ENCODE measurements around the gene MOK.

Gene MOK

GRCh38 chr14:102282751-102283465, 22.1 kb downstream of the MOK start:
- no peak for DNase-seq

- no peak for DNase-seq
Measured at GRCh38 chr14:102280376-102280962, 24.5 kb downstream of the MOK start.

- DNase-seq: no peak
Measured at GRCh38 chr14:102279688-102280348, 25.1 kb downstream of the MOK start.

- DNase-seq: no peak
Measured at GRCh38 chr14:102279282-102279681, 25.7 kb downstream of the MOK start.

- DNase-seq: no peak
Measured at GRCh38 chr14:102278631-102278935, 26.4 kb downstream of the MOK start.

GRCh38 chr14:102277874-102278630, 26.9 kb downstream of the MOK start:
- no peak for DNase-seq

GRCh38 chr14:102275866-102276265, 29.1 kb downstream of the MOK start:
- no peak for DNase-seq

- no peak for DNase-seq
Measured at GRCh38 chr14:102272392-102272791, 32.6 kb downstream of the MOK start.

GRCh38 chr14:102264775-102265174, 40.2 kb downstream of the MOK start:
- no peak for DNase-seq

GRCh38 chr14:102264355-102264754, 40.6 kb downstream of the MOK start:
- no peak for DNase-seq

GRCh38 chr14:102262929-102263462, 42.0 kb downstream of the MOK start:
- DNase-seq: no peak

- DNase-seq: no peak
Measured at GRCh38 chr14:102258136-102258535, 46.8 kb downstream of the MOK start.

- DNase-seq: no peak
Measured at GRCh38 chr14:102256716-102257115, 48.2 kb downstream of the MOK start.

GRCh38 chr14:102255401-102256190, 49.4 kb downstream of the MOK start:
- no peak for DNase-seq

- no peak for DNase-seq
Measured at GRCh38 chr14:102252834-102253801, 51.8 kb downstream of the MOK start.

- no peak for DNase-seq
Measured at GRCh38 chr14:102251161-102251560, 53.8 kb downstream of the MOK start.

- no peak for DNase-seq
Measured at GRCh38 chr14:102250636-102251035, 54.3 kb downstream of the MOK start.

- DNase-seq: no peak
Measured at GRCh38 chr14:102249981-102250380, 55.0 kb downstream of the MOK start.

GRCh38 chr14:102249041-102249440, 55.9 kb downstream of the MOK start:
- no peak for DNase-seq

- no peak for DNase-seq
Measured at GRCh38 chr14:102248121-102248520, 56.8 kb downstream of the MOK start.

- DNase-seq: no peak
Measured at GRCh38 chr14:102246071-102246470, 58.9 kb downstream of the MOK start.

All from NCI-H1417 treated with DMSO at 0.1 percent for 48 hours (cell line).